ENCODE data around the gene USP9X. TPM values are rescaled to one million over a fixed set of nuclear protein-coding genes. Genes with fewer than 3 reads are reported as not detected.

Gene USP9X
- total RNA-seq, 2 donors from 2014 or later, result 69.1 to 86.2 TPM

DNA sequence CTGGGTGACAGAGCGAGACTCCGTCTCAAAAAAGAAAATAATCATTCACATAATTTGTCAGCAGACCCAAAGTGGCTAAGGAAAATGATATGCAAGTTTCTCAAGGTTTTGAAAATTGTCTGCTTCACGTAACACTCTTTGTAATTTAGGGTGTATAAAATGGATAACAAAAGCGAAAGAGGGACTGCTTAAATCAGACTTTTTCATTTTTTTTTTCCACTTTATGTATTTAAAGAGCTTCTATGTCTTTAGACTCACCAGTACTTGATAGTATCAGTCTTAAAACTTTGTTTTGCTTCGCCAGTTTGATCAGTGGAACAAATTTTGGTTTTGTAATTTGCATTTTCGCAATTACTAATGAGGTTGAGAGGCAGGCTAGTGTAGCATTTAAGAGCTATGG lies 34.6 kb downstream of the USP9X start:
- peaks cover 31% of the 10 kb centered on the region for H3K4me1 Mint-ChIP-seq
- H3K4me3 Mint-ChIP-seq, result peak overlapping the region; percentile 81
- H3K27ac Mint-ChIP-seq, result peak overlapping the region; percentile 81

DNA sequence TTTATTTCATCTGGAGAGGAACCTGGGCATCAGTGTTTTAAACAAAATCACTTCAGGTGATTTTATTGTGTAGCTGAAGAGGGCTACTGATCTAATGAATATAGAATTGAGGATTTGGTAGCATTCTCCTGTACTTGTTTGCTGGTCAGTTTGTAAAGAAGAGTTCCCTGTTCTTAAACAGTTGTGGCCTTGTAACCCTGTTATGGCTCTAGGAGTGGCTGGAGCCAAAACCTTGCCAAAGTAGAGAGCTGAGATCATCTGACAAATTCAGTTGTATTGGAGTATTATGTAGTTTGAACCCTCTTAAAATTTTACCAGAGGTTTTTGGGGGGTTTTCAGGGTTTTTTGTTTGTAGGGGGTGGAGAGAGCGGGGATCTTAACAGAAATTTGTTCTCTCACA lies 36.5 kb downstream of the USP9X start:
- no peak for DNase-seq
- peaks cover 24% of the 10 kb centered on the region for H3K4me1 Mint-ChIP-seq
- H3K9me3 ChIP-seq (ENCODE audit: control insufficient read depth, low read length, poor library complexity, severe bottlenecking), result no peaks in the 10 kb centered on the region
- H3K36me3 Mint-ChIP-seq (ENCODE audit: low read depth), result peaks cover 2% of the 10 kb centered on the region
- no peak overlapping the region for H3K27ac Mint-ChIP-seq
- no peaks in the 10 kb centered on the region for H3K27me3 Mint-ChIP-seq
- peak overlapping the region; percentile 25 for H3K4me3 Mint-ChIP-seq
- ATAC-seq, result no peak

More for the DNA sequence above, 34.6 kb downstream of the USP9X start:
- no peaks in the 10 kb centered on the region for H3K9me3 ChIP-seq (ENCODE audit: control insufficient read depth, low read length, poor library complexity, severe bottlenecking)
- no peaks in the 10 kb centered on the region for H3K36me3 Mint-ChIP-seq (ENCODE audit: low read depth)
- no peaks in the 10 kb centered on the region for H3K27me3 Mint-ChIP-seq
- DNase-seq (no peak), ATAC-seq (no peak)

DNA sequence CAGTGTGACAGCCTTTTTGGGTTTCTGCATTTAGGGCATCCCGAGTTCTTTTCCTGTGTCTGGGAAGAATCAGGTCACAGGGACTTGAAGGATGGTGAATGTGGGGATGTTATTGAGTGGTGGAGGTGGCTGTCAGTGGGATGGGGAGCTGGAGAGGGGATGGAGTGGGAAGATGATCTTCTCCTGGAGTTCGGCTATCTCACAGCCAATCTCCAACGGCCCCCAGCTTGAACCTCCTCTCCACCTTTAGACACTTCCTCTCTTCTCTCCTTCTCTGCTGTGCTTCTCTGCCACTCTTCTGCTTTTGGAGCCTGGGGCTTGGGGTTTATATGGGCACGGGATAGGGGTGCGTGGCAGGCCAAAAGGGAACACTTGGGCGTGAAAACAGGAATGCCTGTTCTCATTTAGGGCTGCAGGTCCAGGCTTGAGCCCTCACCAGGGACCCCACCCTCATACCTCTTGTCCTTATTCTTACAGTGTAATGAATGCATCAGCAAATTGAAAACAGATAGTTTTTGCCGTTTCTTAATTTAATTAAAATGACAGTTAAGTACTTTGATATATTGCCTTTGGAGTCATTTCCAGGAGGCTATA lies 37.5 kb downstream of the USP9X start:
- peak overlapping the region; percentile 67 for H3K27ac Mint-ChIP-seq
- ATAC-seq, result no peak
- H3K9me3 ChIP-seq (ENCODE audit: control insufficient read depth, low read length, poor library complexity, severe bottlenecking), result no peaks in the 10 kb centered on the region
- H3K4me1 Mint-ChIP-seq, result peaks cover 20% of the 10 kb centered on the region
- H3K4me3 Mint-ChIP-seq, result no peak overlapping the region
- no peak for DNase-seq
- no peaks in the 10 kb centered on the region for H3K27me3 Mint-ChIP-seq
- peaks cover 2% of the 10 kb centered on the region for H3K36me3 Mint-ChIP-seq (ENCODE audit: low read depth)

DNA sequence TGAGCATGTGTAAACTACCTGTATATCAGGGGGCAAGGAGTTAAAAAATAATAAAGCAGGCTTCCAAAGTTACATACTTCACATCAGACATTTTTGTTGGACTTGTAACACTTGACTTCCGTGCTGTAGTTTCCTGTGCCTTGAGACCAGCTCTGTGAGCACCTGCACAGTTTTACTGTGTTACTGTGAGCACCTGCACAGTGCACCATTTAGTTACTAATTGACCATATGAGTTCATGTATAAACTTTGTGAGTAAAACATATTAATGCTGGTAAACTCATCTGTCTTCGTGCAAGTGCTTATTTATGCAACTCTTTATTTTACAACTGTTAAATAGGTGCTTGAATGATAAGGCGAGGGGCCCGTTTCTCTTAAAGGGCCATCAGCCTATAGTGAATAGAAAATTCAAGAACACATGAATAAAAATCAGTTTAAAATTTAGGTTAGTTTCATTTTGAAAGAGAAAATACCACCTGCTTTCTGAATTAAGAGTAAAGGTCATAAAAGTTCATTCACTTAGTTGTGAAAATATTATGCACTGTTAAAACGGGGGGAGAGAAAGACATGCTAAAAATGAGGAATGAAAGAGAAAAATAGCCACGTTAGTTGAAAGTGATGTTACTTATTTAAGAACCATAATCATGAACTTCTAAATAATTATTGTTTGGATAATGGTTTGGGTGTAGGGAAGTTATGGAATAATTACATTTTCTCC lies 42.4 kb downstream of the USP9X start:
- H3K4me3 Mint-ChIP-seq, result no peak overlapping the region
- no peak for ATAC-seq

DNA sequence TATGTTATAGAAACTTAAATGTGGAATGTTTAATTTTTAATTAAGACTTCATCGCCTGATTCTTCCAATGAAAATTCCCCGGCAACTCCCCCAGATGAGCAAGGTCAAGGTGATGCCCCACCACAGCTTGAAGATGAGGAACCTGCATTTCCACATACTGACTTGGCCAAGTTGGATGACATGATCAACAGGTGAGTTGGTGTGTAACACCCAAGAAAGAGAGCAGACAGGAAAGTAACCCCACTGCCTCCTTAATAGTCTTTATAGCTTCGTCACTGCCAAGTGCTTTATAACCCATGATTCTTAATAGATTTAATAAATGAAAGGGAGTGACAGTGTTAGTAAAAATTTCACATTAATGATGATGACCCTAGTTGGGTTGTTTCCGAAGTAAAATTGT lies 43.7 kb downstream of the USP9X start:
- H3K27me3 Mint-ChIP-seq, result no peaks in the 10 kb centered on the region
- ATAC-seq (no peak), DNase-seq (no peak)
- H3K4me3 Mint-ChIP-seq, result no peak overlapping the region
- H3K27ac Mint-ChIP-seq, result no peak overlapping the region
- H3K36me3 Mint-ChIP-seq (ENCODE audit: low read depth), result peaks cover 2% of the 10 kb centered on the region
- H3K4me1 Mint-ChIP-seq, result peaks cover 3% of the 10 kb centered on the region
- H3K9me3 ChIP-seq (ENCODE audit: control insufficient read depth, low read length, poor library complexity, severe bottlenecking), result no peaks in the 10 kb centered on the region

More for the DNA sequence above, 42.4 kb downstream of the USP9X start:
- no peak overlapping the region for H3K27ac Mint-ChIP-seq
- no peak for DNase-seq
- peaks cover 6% of the 10 kb centered on the region for H3K4me1 Mint-ChIP-seq
- no peaks in the 10 kb centered on the region for H3K9me3 ChIP-seq (ENCODE audit: control insufficient read depth, low read length, poor library complexity, severe bottlenecking)
- peaks cover 2% of the 10 kb centered on the region for H3K36me3 Mint-ChIP-seq (ENCODE audit: low read depth)
- no peaks in the 10 kb centered on the region for H3K27me3 Mint-ChIP-seq

DNA sequence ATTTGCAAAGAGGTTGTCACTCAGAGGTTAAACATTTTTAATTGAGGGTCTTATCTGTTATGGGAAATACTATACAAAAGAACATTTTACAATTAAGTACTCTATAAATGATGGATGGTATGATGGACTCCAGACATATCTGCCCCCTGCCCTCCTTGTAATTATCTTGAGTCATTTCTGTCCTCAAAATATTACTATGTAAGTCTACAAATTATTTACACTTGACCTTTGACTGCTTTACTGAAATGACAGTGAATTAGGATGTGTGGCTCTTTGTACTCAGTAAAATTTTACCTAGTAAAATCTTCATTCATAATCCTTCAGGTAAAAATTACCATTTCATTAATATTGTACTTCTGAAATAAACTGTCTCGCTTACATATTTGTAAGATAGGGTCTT lies 46.5 kb downstream of the USP9X start:
- no peak overlapping the region for H3K4me3 Mint-ChIP-seq
- H3K9me3 ChIP-seq (ENCODE audit: control insufficient read depth, low read length, poor library complexity, severe bottlenecking), result no peaks in the 10 kb centered on the region
- H3K36me3 Mint-ChIP-seq (ENCODE audit: low read depth), result no peaks in the 10 kb centered on the region
- no peak for DNase-seq
- ATAC-seq, result no peak
- H3K27me3 Mint-ChIP-seq, result no peaks in the 10 kb centered on the region
- no peak overlapping the region for H3K27ac Mint-ChIP-seq
- H3K4me1 Mint-ChIP-seq, result peaks cover 5% of the 10 kb centered on the region

DNA sequence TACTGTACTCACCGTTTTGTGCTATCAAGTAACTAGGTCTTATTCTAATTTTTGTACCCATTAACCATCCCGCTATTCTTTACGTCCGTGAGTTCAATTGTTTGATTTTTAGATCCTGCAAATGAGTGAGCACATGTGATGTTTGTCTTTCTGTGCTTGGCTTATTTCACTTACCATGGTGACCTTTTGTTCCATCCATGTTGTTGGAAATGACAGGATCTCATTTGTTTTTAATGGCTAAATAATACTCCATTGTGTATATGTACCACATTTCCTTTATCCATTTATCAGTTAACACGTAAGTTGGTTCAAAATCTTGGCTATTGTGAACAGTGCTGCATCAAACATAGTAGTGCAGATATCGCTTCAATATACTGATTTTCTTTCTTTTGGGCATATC lies 48.3 kb downstream of the USP9X start:
- no peaks in the 10 kb centered on the region for H3K9me3 ChIP-seq (ENCODE audit: control insufficient read depth, low read length, poor library complexity, severe bottlenecking)
- Mint-ChIP-seq H3K4me3 (no peak overlapping the region), H3K36me3 (ENCODE audit: low read depth) (no peaks in the 10 kb centered on the region), H3K27me3 (no peaks in the 10 kb centered on the region), H3K27ac (peak overlapping the region; percentile 34), H3K4me1 (peaks cover 2% of the 10 kb centered on the region)
- ATAC-seq (no peak), DNase-seq (no peak)

DNA sequence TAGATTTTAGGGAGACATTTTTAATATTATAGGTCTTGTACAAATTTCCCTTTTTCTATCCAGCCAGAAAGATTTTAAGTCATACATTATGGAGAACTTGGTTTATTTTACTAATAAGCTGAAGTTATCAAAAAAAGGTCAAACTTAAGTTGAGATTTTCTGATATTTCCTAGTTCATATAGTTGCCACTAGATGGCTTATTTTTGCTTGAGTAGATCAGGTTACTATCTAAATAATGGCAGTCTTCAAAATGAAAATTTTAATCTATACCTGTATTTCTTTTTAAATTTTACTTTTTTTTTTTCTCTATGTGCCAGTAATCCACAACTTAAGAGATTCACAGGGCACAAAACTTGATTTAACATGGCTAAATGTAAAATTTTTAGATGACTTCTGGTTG lies 52.3 kb downstream of the USP9X start:
- Mint-ChIP-seq H3K27me3 (no peaks in the 10 kb centered on the region), H3K4me3 (no peak overlapping the region), H3K4me1 (peaks cover 2% of the 10 kb centered on the region), H3K27ac (no peak overlapping the region), H3K36me3 (ENCODE audit: low read depth) (no peaks in the 10 kb centered on the region)
- DNase-seq (no peak), ATAC-seq (no peak)
- no peaks in the 10 kb centered on the region for H3K9me3 ChIP-seq (ENCODE audit: control insufficient read depth, low read length, poor library complexity, severe bottlenecking)

DNA sequence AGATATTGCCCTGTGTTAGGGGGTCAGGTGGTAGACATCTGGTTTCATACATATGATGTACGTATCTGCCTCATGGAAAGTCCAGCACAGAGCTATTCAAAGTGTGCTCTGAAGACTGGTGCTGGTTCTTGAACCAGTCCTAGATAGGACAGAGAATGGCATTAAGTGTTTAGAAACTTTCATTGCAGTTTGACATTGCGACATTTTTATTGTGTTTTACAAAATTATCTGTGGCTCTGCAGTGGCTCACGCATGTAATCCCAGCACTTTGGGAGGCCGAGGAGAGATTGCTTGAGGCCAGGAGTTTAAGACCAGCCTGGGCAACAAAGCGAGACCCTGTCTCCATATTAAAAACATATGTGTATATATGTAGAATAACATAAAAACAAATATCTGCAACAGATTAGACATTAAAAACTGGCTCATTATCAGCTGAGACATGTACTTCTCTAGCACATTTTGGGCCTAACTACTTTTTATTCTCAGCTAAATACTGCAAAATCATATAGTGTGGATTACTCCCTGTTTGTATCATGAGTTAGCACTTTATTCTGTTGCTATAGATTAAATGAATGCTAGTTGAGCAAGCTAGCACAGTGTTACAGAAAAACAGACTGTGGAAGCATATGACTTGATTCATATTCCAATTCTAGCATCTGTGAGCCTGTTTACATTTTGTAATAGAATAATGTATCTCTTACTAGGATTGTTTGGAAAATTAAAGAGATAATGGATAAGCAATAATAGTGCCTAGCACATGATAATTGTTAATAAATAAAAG lies 57.1 kb downstream of the USP9X start:
- Mint-ChIP-seq H3K27me3 (no peaks in the 10 kb centered on the region), H3K4me3 (no peak overlapping the region), H3K4me1 (peaks cover 2% of the 10 kb centered on the region), H3K27ac (no peak overlapping the region), H3K36me3 (ENCODE audit: low read depth) (no peaks in the 10 kb centered on the region)
- no peak for DNase-seq
- no peaks in the 10 kb centered on the region for H3K9me3 ChIP-seq (ENCODE audit: control insufficient read depth, low read length, poor library complexity, severe bottlenecking)
- no peak for ATAC-seq

DNA sequence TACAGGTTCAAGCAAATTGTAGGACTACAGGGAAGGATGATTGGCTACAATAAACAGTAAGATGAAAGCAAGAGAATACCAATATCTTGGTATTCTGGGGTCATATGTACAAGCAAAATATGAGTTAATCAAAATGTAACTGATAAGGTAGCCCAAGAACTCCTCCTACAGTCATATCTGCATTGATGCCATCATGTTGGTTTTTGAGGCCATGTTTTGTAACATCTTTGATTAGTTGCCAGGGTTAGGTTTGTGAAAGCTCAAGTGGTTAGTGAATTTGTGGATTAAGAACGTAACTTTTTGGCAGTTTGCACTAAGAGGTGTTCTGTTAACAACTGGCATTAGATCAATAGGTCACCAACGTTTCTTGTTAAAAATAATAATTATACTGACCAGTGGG lies 59.6 kb downstream of the USP9X start:
- H3K9me3 ChIP-seq (ENCODE audit: control insufficient read depth, low read length, poor library complexity, severe bottlenecking), result no peaks in the 10 kb centered on the region
- no peak overlapping the region for H3K4me3 Mint-ChIP-seq
- H3K4me1 Mint-ChIP-seq, result peaks cover 2% of the 10 kb centered on the region
- no peak overlapping the region for H3K27ac Mint-ChIP-seq
- no peaks in the 10 kb centered on the region for H3K27me3 Mint-ChIP-seq
- DNase-seq (no peak), ATAC-seq (no peak)
- no peaks in the 10 kb centered on the region for H3K36me3 Mint-ChIP-seq (ENCODE audit: low read depth)

DNA sequence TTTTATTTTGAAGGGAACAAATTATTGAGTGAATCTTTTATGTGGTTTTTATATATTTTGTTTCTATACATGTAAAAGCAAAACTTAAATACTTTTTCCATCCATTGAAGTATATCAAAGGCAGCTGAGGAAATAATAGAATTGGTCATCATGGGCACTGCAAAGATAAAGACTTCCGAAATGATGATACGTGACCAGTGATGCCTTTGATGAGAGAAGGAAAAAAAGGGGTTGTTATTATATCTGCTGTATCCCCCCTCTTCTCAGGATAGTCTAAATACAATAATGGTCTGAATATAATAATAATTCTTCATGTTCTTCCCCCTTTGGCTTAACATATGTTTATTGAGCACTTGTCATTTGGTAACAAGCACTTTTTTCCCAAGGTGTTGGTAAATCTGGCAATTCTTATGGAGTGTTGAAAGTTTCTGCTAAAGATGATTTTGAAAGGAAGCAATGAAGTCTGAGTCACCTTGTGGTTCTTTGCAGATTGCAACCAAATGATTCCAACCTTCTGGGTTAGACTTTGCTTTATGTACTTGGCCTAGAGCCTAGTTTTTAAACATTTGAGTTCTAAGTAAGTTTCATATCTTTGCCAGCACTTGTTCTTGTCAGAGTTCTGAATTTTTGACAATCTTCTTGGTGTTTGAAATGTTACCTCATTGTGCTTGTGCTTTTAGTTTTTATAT lies 60.8 kb downstream of the USP9X start:
- no peak for DNase-seq
- no peak for ATAC-seq
- H3K27ac Mint-ChIP-seq, result no peak overlapping the region
- H3K36me3 Mint-ChIP-seq (ENCODE audit: low read depth), result no peaks in the 10 kb centered on the region
- H3K4me3 Mint-ChIP-seq, result no peak overlapping the region
- H3K9me3 ChIP-seq (ENCODE audit: control insufficient read depth, low read length, poor library complexity, severe bottlenecking), result no peaks in the 10 kb centered on the region
- H3K27me3 Mint-ChIP-seq, result no peaks in the 10 kb centered on the region
- peaks cover 2% of the 10 kb centered on the region for H3K4me1 Mint-ChIP-seq

DNA sequence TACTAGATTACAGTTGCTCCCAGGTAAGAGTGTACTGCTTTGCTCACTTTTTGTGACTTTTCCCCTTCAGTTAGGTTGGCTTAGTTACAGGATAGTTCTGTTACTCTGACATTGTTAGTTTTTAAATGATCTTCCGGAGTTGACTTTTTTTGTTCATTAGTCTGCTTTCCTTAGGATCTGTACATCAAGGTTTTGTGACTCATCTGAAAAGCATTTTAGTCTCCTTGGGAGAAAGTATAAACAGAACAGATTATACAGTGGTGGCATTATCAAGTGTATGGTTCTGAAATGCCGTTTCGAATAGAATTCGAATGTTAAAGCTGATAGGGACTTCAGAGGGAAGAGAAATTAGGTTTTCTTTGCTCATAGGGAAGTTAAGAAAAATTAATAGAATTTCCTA lies 63.3 kb downstream of the USP9X start:
- ATAC-seq, result no peak
- Mint-ChIP-seq H3K36me3 (ENCODE audit: low read depth) (no peaks in the 10 kb centered on the region), H3K27ac (no peak overlapping the region), H3K4me3 (no peak overlapping the region), H3K4me1 (peaks cover 2% of the 10 kb centered on the region), H3K27me3 (no peaks in the 10 kb centered on the region)
- DNase-seq, result no peak
- no peaks in the 10 kb centered on the region for H3K9me3 ChIP-seq (ENCODE audit: control insufficient read depth, low read length, poor library complexity, severe bottlenecking)

DNA sequence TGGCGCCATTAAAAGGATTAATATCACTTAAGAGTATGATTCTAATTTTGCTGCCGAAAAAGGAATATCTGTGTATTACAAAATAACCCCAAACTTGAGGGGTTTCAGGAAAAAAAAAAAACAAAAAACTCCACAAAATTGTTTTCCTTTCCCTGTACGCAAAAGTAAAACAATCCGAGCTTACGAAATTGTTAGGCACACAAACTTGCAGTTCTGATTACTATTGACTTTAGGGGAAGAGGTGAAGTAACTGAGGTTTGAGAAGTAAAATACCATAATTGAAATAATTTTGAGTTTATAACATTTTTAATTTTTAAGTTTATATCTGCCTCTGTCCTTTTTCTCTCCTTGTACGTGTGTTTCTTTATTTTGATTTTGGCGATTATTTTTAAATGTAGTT lies 64.8 kb downstream of the USP9X start:
- ATAC-seq, result no peak
- no peaks in the 10 kb centered on the region for H3K36me3 Mint-ChIP-seq (ENCODE audit: low read depth)
- H3K4me3 Mint-ChIP-seq, result no peak overlapping the region

More for the DNA sequence above, 64.8 kb downstream of the USP9X start:
- no peak overlapping the region for H3K27ac Mint-ChIP-seq
- no peak for DNase-seq
- no peaks in the 10 kb centered on the region for H3K9me3 ChIP-seq (ENCODE audit: control insufficient read depth, low read length, poor library complexity, severe bottlenecking)
- H3K4me1 Mint-ChIP-seq, result peaks cover 2% of the 10 kb centered on the region
- no peaks in the 10 kb centered on the region for H3K27me3 Mint-ChIP-seq

All from T-helper 17 cell (primary cell).